Naive thymus-derived CD4-positive, alpha-beta T cell (primary cell): ENCODE measurements around the gene IFNGR1. TPM values are rescaled to one million over a fixed set of nuclear protein-coding genes. Genes with fewer than 3 reads are reported as not detected.

Experiments
- ATAC-seq: fragments of 150-1000 bp; cut with Tn5 transposase; 2 replicates; pipeline ENCODE4 v1.10.0; 2021; ENCODE audit warnings: mild to moderate bottlenecking, moderate library complexity
- CTCF ChIA-PET: fragments of 350-600 bp; sonication (Branson Sonifier 250); formaldehyde crosslinking; loops from one replicate; lab custom pipeline; 2021; ENCODE audit warnings: antibody characterized with exemption; lab: Charles Lee
- POLR2A ChIA-PET: fragments of 350-600 bp; sonication (Branson Sonifier 250); formaldehyde crosslinking; loops from one replicate; lab custom pipeline; 2021; ENCODE audit warnings: antibody characterized with exemption, inconsistent platforms; lab: Charles Lee
- DNase-seq, 9 donors: peaks; one replicate each; pipeline versions ENCODE4 v3.0.0 to v3.0.0-alpha.2; 2020 to 2022; ENCODE audit warnings: mixed read lengths in 1 of 9
- H3K27ac ChIP-seq: one replicate; pipeline ENCODE4 v1.7.0; 2013; ENCODE audit warnings: mild to moderate bottlenecking, low read depth, low read length, moderate library complexity
- H3K27me3 ChIP-seq, 2 donors: one replicate each; pipeline ENCODE4 v1.7.0; 2013; ENCODE audit warnings: low read length in 2 of 2, mild to moderate bottlenecking in 2 of 2, moderate library complexity in 2 of 2; ENCODE audit not compliant: control insufficient read depth in 2 of 2, insufficient read depth in 2 of 2
- H3K36me3 ChIP-seq, 3 experiments: 1 replicate in 2 of 3; 2 replicates in 1 of 3; pipeline ENCODE4 v1.7.0; 2013; ENCODE audit warnings: low read length in 3 of 3, mild to moderate bottlenecking in 3 of 3, moderate library complexity in 1 of 3; ENCODE audit not compliant: insufficient read depth in 3 of 3, control insufficient read depth in 2 of 3
- H3K4me1 ChIP-seq, 2 donors: one replicate each; pipeline ENCODE4 v1.7.0; 2013; ENCODE audit warnings: low read length in 2 of 2, mild to moderate bottlenecking in 2 of 2, moderate library complexity in 1 of 2; ENCODE audit not compliant: control insufficient read depth in 2 of 2, insufficient read depth in 2 of 2
- H3K4me3 ChIP-seq: 2 replicates; pipeline ENCODE4 v1.7.0; 2013; ENCODE audit warnings: mild to moderate bottlenecking, low read length
- H3K9me3 ChIP-seq, 3 experiments: 1 replicate in 2 of 3; 2 replicates in 1 of 3; pipeline ENCODE4 v1.7.0; 2013; ENCODE audit warnings: low read length in 3 of 3; ENCODE audit not compliant: control insufficient read depth in 2 of 3
- H3K27ac Mint-ChIP-seq, 9 donors: one replicate each; pipeline ENCODE4 v1.8.0; 2020 to 2022; ENCODE audit warnings: mixed read lengths in 9 of 9, mild to moderate bottlenecking in 8 of 9, moderate library complexity in 5 of 9, inconsistent platforms in 2 of 9
- H3K27me3 Mint-ChIP-seq, 5 donors: one replicate each; pipeline ENCODE4 v1.8.0; 2021 to 2022; ENCODE audit warnings: mixed read lengths in 5 of 5, mild to moderate bottlenecking in 1 of 5
- H3K36me3 Mint-ChIP-seq, 5 donors: one replicate each; pipeline ENCODE4 v1.8.0; 2020 to 2022; ENCODE audit warnings: mixed read lengths in 5 of 5, mild to moderate bottlenecking in 3 of 5, inconsistent platforms in 1 of 5
- H3K4me1 Mint-ChIP-seq, 7 donors: one replicate each; pipeline ENCODE4 v1.8.0; 2020 to 2022; ENCODE audit warnings: mixed read lengths in 7 of 7, mild to moderate bottlenecking in 3 of 7, inconsistent platforms in 1 of 7
- H3K4me3 Mint-ChIP-seq, 10 donors: one replicate each; pipeline ENCODE4 v1.8.0; 2020 to 2022; ENCODE audit warnings: mild to moderate bottlenecking in 10 of 10, mixed read lengths in 10 of 10, moderate library complexity in 6 of 10, inconsistent platforms in 2 of 10
- H3K9me3 Mint-ChIP-seq, 11 donors: one replicate each; pipeline ENCODE4 v1.8.0; 2020 to 2022; ENCODE audit warnings: mixed read lengths in 11 of 11, mild to moderate bottlenecking in 4 of 11, inconsistent platforms in 1 of 11, moderate library complexity in 1 of 11
- intact Hi-C, 2 donors: fragments of 100-400 bp; cut with micrococcal nuclease; formaldehyde crosslinking; loops; one replicate each; pipeline ENCODE4 v1.15.1; 2023
- polyA plus RNA-seq, 2 donors: library from polyadenylated mRNA; unstranded; fragments of 300-500 nt; fragmentation: Illumina TruSeq; gene quantifications; one replicate each; pipeline ENCODE4 v1.2.3, GENCODE V29; 2021
- total RNA-seq, 6 experiments: library from RNA in 5 of 6; stranded (reverse) in 5 of 6; gene quantifications; 1 replicate in 5 of 6; 2 replicates in 1 of 6; pipeline ENCODE4 v1.2.3 and lab custom pipeline; 2021 to 2026

Gene IFNGR1
- total and polyA plus RNA-seq, 7 experiments from 2014 or later, result 27.9 to 90.7 (median 31.3) TPM

GRCh38 chr6:137240168-137240567 is 21.0 kb upstream of the IFNGR1 start:
- Mint-ChIP-seq H3K27ac (no peak overlapping the region), H3K4me3 (peak overlapping the region in 1 of 10 donors; percentile 18), H3K9me3 (peaks cover 0 to 10% (median 6%) of the 10 kb centered on the region in 11 donors), H3K27me3 (peaks cover 0 to 8% (median 0%) of the 10 kb centered on the region in 5 donors), H3K4me1 (peaks cover 0 to 22% (median 5%) of the 10 kb centered on the region in 7 donors), H3K36me3 (peaks cover 0 to 8% (median 6%) of the 10 kb centered on the region in 5 donors)
- no peaks in the 10 kb centered on the region for H3K9me3 ChIP-seq
- no peak overlapping the region for H3K4me3 ChIP-seq
- no peak overlapping the region for H3K27ac ChIP-seq
- ChIA-PET POLR2A (no interaction called here), CTCF (no interaction called here)
- peak; percentile 77 for ATAC-seq
- intact Hi-C loops, result no loop called here
- DNase-seq, result no peak
- H3K27me3 ChIP-seq, result no peaks in the 10 kb centered on the region
- peaks cover 0 to 5% of the 10 kb centered on the region in 2 donors for H3K4me1 ChIP-seq
- H3K36me3 ChIP-seq, result no peaks in the 10 kb centered on the region

- Mint-ChIP-seq H3K27me3 (peaks cover 0 to 5% (median 0%) of the 10 kb centered on the region in 5 donors), H3K36me3 (peaks cover 0 to 8% (median 6%) of the 10 kb centered on the region in 5 donors), H3K4me3 (no peak overlapping the region), H3K27ac (no peak overlapping the region), H3K9me3 (peaks cover 0 to 10% (median 6%) of the 10 kb centered on the region in 11 donors), H3K4me1 (peaks cover 21 to 45% (median 26%) of the 10 kb centered on the region in 7 donors)
- no peak overlapping the region for H3K4me3 ChIP-seq
- intact Hi-C loops, result loop anchor here in 1 of 2 donors (10.0 kb wide), 1 partner anchor 637 kb away; no protein-coding TSS in a partner anchor
- H3K9me3 ChIP-seq, result no peaks in the 10 kb centered on the region
- ATAC-seq, result no peak
- no peak for DNase-seq
- no peaks in the 10 kb centered on the region for H3K27me3 ChIP-seq
- H3K27ac ChIP-seq, result no peak overlapping the region
- ChIA-PET CTCF (interaction anchor here (1.5 kb wide), 1 partner anchor 77 kb away, joined by 4 read pairs; no protein-coding TSS in a partner anchor), POLR2A (no interaction called here)
- peaks cover 21 to 28% of the 10 kb centered on the region in 2 donors for H3K4me1 ChIP-seq
- H3K36me3 ChIP-seq, result no peaks in the 10 kb centered on the region
These were observed 18.4 kb upstream of the IFNGR1 start for GRCh38 chr6:137237413-137238170.

GRCh38 chr6:137236581-137237355 is 17.6 kb upstream of the IFNGR1 start:
- intact Hi-C loops, result loop anchor here in 1 of 2 donors (10.0 kb wide), 1 partner anchor 638 kb away; no protein-coding TSS in a partner anchor
- H3K27ac Mint-ChIP-seq, result no peak overlapping the region
- Histone ChIP-seq H3K4me1 (peaks cover 27 to 30% of the 10 kb centered on the region in 2 donors), H3K4me3 (no peak overlapping the region), H3K9me3 (no peaks in the 10 kb centered on the region), H3K27ac (no peak overlapping the region), H3K36me3 (no peaks in the 10 kb centered on the region), H3K27me3 (no peaks in the 10 kb centered on the region)
- peaks cover 0 to 5% (median 0%) of the 10 kb centered on the region in 5 donors for H3K27me3 Mint-ChIP-seq
- H3K4me3 Mint-ChIP-seq, result no peak overlapping the region
- H3K9me3 Mint-ChIP-seq, result peaks cover 0 to 10% (median 6%) of the 10 kb centered on the region in 11 donors
- ChIA-PET POLR2A (interaction anchor here (0.6 kb wide), 1 partner anchor 19 kb away, joined by 4 read pairs; no protein-coding TSS in a partner anchor), CTCF (interaction anchor here (1.5 kb wide), 1 partner anchor 78 kb away, joined by 4 read pairs; no protein-coding TSS in a partner anchor)
- DNase-seq, result no peak
- peaks cover 0 to 8% (median 6%) of the 10 kb centered on the region in 5 donors for H3K36me3 Mint-ChIP-seq
- no peak for ATAC-seq
- H3K4me1 Mint-ChIP-seq, result peaks cover 26 to 51% (median 34%) of the 10 kb centered on the region in 7 donors

- Mint-ChIP-seq H3K9me3 (peaks cover 0 to 10% (median 6%) of the 10 kb centered on the region in 11 donors), H3K27ac (no peak overlapping the region), H3K27me3 (no peaks in the 10 kb centered on the region), H3K36me3 (peaks cover 0 to 8% (median 6%) of the 10 kb centered on the region in 5 donors), H3K4me3 (no peak overlapping the region), H3K4me1 (peaks cover 29 to 55% (median 45%) of the 10 kb centered on the region in 7 donors)
- no peak for ATAC-seq
- no peak for DNase-seq
- no peaks in the 10 kb centered on the region for H3K9me3 ChIP-seq
- no peak overlapping the region for H3K4me3 ChIP-seq
- no peaks in the 10 kb centered on the region for H3K36me3 ChIP-seq
- intact Hi-C loops, result loop anchor here (2.0 to 10.0 kb wide), 2 partner anchors 81 to 639 kb away; no protein-coding TSS in a partner anchor
- ChIA-PET CTCF (no interaction called here), POLR2A (no interaction called here)
- no peak overlapping the region for H3K27ac ChIP-seq
- no peaks in the 10 kb centered on the region for H3K27me3 ChIP-seq
- H3K4me1 ChIP-seq, result peaks cover 37 to 41% of the 10 kb centered on the region in 2 donors
These were observed 16.5 kb upstream of the IFNGR1 start for GRCh38 chr6:137235686-137236085.

- no peaks in the 10 kb centered on the region for H3K9me3 ChIP-seq
- intact Hi-C loops, result loop anchor here (2.0 to 10.0 kb wide), 3 partner anchors 15 to 641 kb away; partner anchors contain the start of gene IFNGR1 (in 1 of the 2)
- Mint-ChIP-seq H3K9me3 (peaks cover 0 to 10% (median 6%) of the 10 kb centered on the region in 11 donors), H3K36me3 (peaks cover 0 to 13% (median 6%) of the 10 kb centered on the region in 5 donors), H3K27me3 (peaks cover 0 to 11% (median 0%) of the 10 kb centered on the region in 5 donors), H3K4me1 (peaks cover 30 to 60% (median 51%) of the 10 kb centered on the region in 7 donors), H3K27ac (peak overlapping the region in 7 of 9 donors; percentile 3 to 51 (median 32)), H3K4me3 (peak overlapping the region in 9 of 10 donors; percentile 9 to 65 (median 46))
- POLR2A ChIA-PET, result interaction anchor here (0.9 kb wide), 1 partner anchor 13 kb away, joined by 3 read pairs; no protein-coding TSS in a partner anchor
- H3K27me3 ChIP-seq, result no peaks in the 10 kb centered on the region
- no peak overlapping the region for H3K4me3 ChIP-seq
- no peak overlapping the region for H3K27ac ChIP-seq
- DNase-seq (peak in 4 of 9 donors; percentile 14 to 40 (median 32)), ATAC-seq (peak; percentile 72)
- CTCF ChIA-PET, result interaction anchor here (1.0 to 1.4 kb wide), 2 partner anchors 12 to 37 kb away, joined by 3 read pairs; no protein-coding TSS in a partner anchor
- H3K36me3 ChIP-seq, result no peaks in the 10 kb centered on the region
- H3K4me1 ChIP-seq, result peaks cover 37 to 51% of the 10 kb centered on the region in 2 donors
These were observed 15.0 kb upstream of the IFNGR1 start for GRCh38 chr6:137233911-137234863.
